ENCODE data around the gene PLAC8. TPM values are rescaled to one million over a fixed set of nuclear protein-coding genes. Genes with fewer than 3 reads are reported as not detected.

Gene PLAC8
- total and polyA plus RNA-seq, 2 of the 8 experiments (the other 6 are each of a cell fraction or from before 2014, with no cell fraction given), result 0.98 to 1.1 TPM

- FAIRE-seq, result no peak
- TF ChIP-seq EP300 (IDR thresholded peaks at IDR 0.05; ENCODE audit: borderline replicate concordance in 1 of 2, low read depth in 2 of 2, low read length in 2 of 2) (no peak), CHD2 (IDR thresholded peaks at IDR 0.05; ENCODE audit: low read length) (no peak), JUN (IDR thresholded peaks at IDR 0.05; ENCODE audit: low read depth, low read length) (no peak)
Measured at GRCh38 chr4:83083925-83084475, 30.5 kb downstream of the PLAC8 start.

More at GRCh38 chr4:83083925-83084475, 30.5 kb downstream of the PLAC8 start:
- no peaks in the 10 kb centered on the region for H4K20me1 ChIP-seq (replicated peaks in 1 of 2; ENCODE audit: control insufficient read depth in 1 of 2, insufficient read depth in 2 of 2, low read length in 2 of 2)
- no peaks in the 10 kb centered on the region for H3K4me1 ChIP-seq (replicated peaks in 1 of 4; ENCODE audit: control insufficient read depth in 3 of 4, insufficient read depth in 4 of 4, low read length in 3 of 4)
- no peak overlapping the region for H3K23ac ChIP-seq (ENCODE audit: insufficient read length)
- no peak overlapping the region for H3K4me2 ChIP-seq (ENCODE audit: insufficient read depth in 1 of 2, low read depth in 2 of 2, low read length in 2 of 2)
- CTCF ChIA-PET (ENCODE audit: partially characterized antibody), result interaction anchor here (0.7 to 3.2 kb wide), 6 partner anchors 8 to 169 kb away, joined by 3 to 13 read pairs (median 3); partner anchors contain the start of gene COPS4
- no peaks in the 10 kb centered on the region for H3K9me3 ChIP-seq (ENCODE audit: insufficient read depth in 2 of 2, low read depth in 1 of 2, low read length in 1 of 2)
- no peak overlapping the region for H2AK5ac ChIP-seq (ENCODE audit: low read depth, low read length)
- no peak overlapping the region for H4K91ac ChIP-seq (replicated peaks; ENCODE audit: insufficient read length, low read length)
- H3K18ac ChIP-seq (ENCODE audit: extremely low read depth, low read length), result no peak overlapping the region
- H3K4ac ChIP-seq (replicated peaks; ENCODE audit: insufficient read length, low read depth, low read length), result no peak overlapping the region
- H3K4me3 ChIP-seq (ENCODE audit: extremely low read depth in 1 of 4, insufficient read depth in 2 of 4, low read depth in 3 of 4, low read length in 4 of 4), result no peak overlapping the region
- H3K36me3 ChIP-seq (ENCODE audit: control insufficient read depth in 2 of 4, insufficient read depth in 4 of 4, low read length in 3 of 4), result no peaks in the 10 kb centered on the region
- H2AFZ ChIP-seq (ENCODE audit: low read length), result 0 out of 2 replicates have a peak overlapping the region, but pooled peaks have one; percentile 62
- POLR2A ChIA-PET (ENCODE audit: partially characterized antibody), result no interaction called here
- no peaks in the 10 kb centered on the region for H3K79me2 ChIP-seq (ENCODE audit: control insufficient read depth in 1 of 2, insufficient read depth in 2 of 2, low read length in 2 of 2)
- H2BK5ac ChIP-seq (ENCODE audit: low read depth, low read length), result no peak overlapping the region
- no peaks in the 10 kb centered on the region for H3K23me2 ChIP-seq (ENCODE audit: low read depth, low read length)
- no peak overlapping the region for H2BK12ac ChIP-seq (ENCODE audit: low read depth, low read length)
- no peak overlapping the region for H3K9ac ChIP-seq (replicated peaks in 1 of 4; ENCODE audit: extremely low read depth in 1 of 4, low read depth in 3 of 4, low read length in 3 of 4)
- H4K8ac ChIP-seq (ENCODE audit: extremely low read depth, insufficient read depth, low read length), result peak overlapping the region; percentile 45; the same call in 1 of the 2 replicates
- no peak overlapping the region for H3K27ac ChIP-seq (ENCODE audit: low read depth, low read length)
- H2BK120ac ChIP-seq (replicated peaks; ENCODE audit: low read depth, low read length), result no peak overlapping the region
- no peak overlapping the region for H2BK15ac ChIP-seq (ENCODE audit: low read length)
- no peak overlapping the region for H4K5ac ChIP-seq (ENCODE audit: insufficient read length, low read depth, low read length)
- no peak overlapping the region for H2BK20ac ChIP-seq (ENCODE audit: low read length)
- 90% methylated on average over 10 of the region's 11 CpGs; no CpG with 5 or more reads in 1 of the 2 experiments for WGBS, 2 experiments (ENCODE audit: extremely low coverage in 1 of 2, insufficient coverage in 1 of 2, insufficient read length in 1 of 2, insufficient replicate concordance in 2 of 2, low coverage in 1 of 2, low lambda C conversion rate in 2 of 2, missing lambda C conversion rate in 1 of 2)
- no peaks in the 10 kb centered on the region; a peak in 1 of 7 replicates for H3K27me3 ChIP-seq (replicated peaks in 1 of 4; ENCODE audit: control insufficient read depth in 3 of 4, extremely low read depth in 1 of 4, insufficient read depth in 3 of 4, low read length in 3 of 4)
- no peak overlapping the region for H3K56ac ChIP-seq (replicated peaks; ENCODE audit: insufficient read length, low read depth, low read length)
- no peak for DNase-seq (ENCODE audit: low read depth in 1 of 2, low spot score in 2 of 2)
- H3K14ac ChIP-seq (ENCODE audit: insufficient read length), result no peak overlapping the region
- H3K79me1 ChIP-seq (ENCODE audit: low read depth, low read length), result no peaks in the 10 kb centered on the region
